Activated CD8-positive, alpha-beta T cell treated with anti-CD3 and anti-CD28 coated beads, Interleukin-2, amount 10 ng/mL, durations not matched to agents 7 days and 5 days (primary cell): ENCODE results near the gene COL9A2. TPM values are rescaled to one million over a fixed set of nuclear protein-coding genes. Genes with fewer than 3 reads are reported as not detected.

Source experiments
- ATAC-seq: fragments of 150-1000 bp; cut with Tn5 transposase; one replicate; pipeline ENCODE4 v1.10.0; 2021; ENCODE audit warnings: moderate library complexity
- CTCF ChIA-PET: fragments of 350-600 bp; sonication (Branson Sonifier 250); formaldehyde crosslinking; loops from one replicate; lab custom pipeline; 2021; ENCODE audit warnings: antibody characterized with exemption; lab: Charles Lee
- POLR2A ChIA-PET: fragments of 350-600 bp; sonication (Branson Sonifier 250); formaldehyde crosslinking; loops from one replicate; lab custom pipeline; 2021; ENCODE audit warnings: antibody characterized with exemption; lab: Charles Lee
- DNase-seq: peaks from one replicate; pipeline ENCODE4 v3.0.0-alpha.2; 2020
- H3K27ac Mint-ChIP-seq: one replicate; pipeline ENCODE4 v1.8.0; 2021; ENCODE audit warnings: mild to moderate bottlenecking, mixed read lengths
- H3K27me3 Mint-ChIP-seq: one replicate; pipeline ENCODE4 v1.8.0; 2021; ENCODE audit warnings: low read depth, mixed read lengths
- H3K36me3 Mint-ChIP-seq: one replicate; pipeline ENCODE4 v1.8.0; 2021; ENCODE audit warnings: low read depth, mixed read lengths
- H3K4me1 Mint-ChIP-seq: one replicate; pipeline ENCODE4 v1.8.0; 2021; ENCODE audit warnings: low read depth, mixed read lengths
- H3K4me3 Mint-ChIP-seq: one replicate; pipeline ENCODE4 v1.8.0; 2021; ENCODE audit warnings: mild to moderate bottlenecking, mixed read lengths
- H3K9me3 Mint-ChIP-seq: one replicate; pipeline ENCODE4 v1.8.0; 2022; ENCODE audit warnings: mixed read lengths; ENCODE audit not compliant: insufficient read depth
- total RNA-seq, 2 experiments: library from RNA; stranded (reverse); gene quantifications; one replicate each; pipeline ENCODE4 v1.2.3, GENCODE V29; 2021

COL9A2 gene
- total RNA-seq, 2 experiments from 2014 or later, result 2.4 to 2.5 TPM

DNA sequence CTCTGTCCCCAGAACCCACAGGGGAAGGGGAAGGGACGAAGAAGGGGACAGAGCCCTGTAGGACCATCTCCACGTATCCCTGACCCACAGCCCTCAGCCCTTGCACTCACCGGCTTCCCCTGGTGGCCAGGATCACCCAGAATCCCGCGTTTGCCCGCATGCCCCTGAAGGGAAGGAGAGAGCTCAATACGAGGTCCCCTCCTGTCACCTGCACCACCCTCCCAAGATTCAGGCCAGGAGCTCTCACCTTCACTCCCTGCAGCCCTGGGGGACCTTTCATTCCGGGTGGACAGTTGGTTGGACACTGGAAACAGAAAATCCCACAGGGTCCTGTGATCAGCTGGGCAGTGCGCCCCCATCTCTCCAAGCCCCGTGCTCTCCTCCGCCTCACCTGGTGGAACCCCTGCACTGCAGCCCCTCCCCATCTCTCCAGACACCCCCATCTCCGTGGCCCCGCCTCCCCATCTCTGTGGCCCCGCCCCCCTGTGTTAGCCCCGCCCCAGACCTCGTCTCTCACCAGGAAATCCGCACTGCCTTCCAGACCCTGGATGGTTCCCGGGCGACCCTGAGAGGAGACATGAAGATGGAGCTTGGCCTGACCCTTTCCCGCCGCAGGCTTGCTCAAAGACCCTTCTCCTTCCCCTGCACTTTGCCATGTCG lies 6.0 kb downstream of the COL9A2 start:
- DNase-seq, result no peak
- H3K36me3 Mint-ChIP-seq, result no peaks in the 10 kb centered on the region
- no peak for ATAC-seq
- H3K4me1 Mint-ChIP-seq, result peaks cover 29% of the 10 kb centered on the region
- no peaks in the 10 kb centered on the region for H3K9me3 Mint-ChIP-seq
- ChIA-PET CTCF (interaction anchor here (1.3 to 12.0 kb wide), 4 partner anchors 28 to 167 kb away, joined by 3 to 191 read pairs (median 76); no protein-coding TSS in a partner anchor), POLR2A (no interaction called here)
- H3K27me3 Mint-ChIP-seq, result peaks cover 5% of the 10 kb centered on the region
- no peak overlapping the region for H3K27ac Mint-ChIP-seq
- no peak overlapping the region for H3K4me3 Mint-ChIP-seq

DNA sequence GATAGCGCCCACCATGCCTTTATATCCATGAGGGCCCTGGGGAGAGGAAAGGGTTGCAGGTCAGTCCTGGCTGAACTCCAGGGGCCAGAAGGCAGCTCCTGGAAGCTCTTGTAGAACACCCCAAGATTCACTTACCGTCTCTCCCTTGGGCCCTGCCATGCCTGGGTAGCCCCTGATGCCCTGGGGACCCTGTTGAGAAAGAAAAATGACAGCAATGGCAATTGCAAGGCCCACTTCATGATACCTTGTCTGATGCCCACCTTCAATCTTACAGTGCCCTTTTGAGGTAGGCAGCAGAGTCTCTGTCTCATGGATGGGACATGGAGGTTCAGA lies 7.0 kb downstream of the COL9A2 start:
- H3K9me3 Mint-ChIP-seq, result no peaks in the 10 kb centered on the region
- peaks cover 2% of the 10 kb centered on the region for H3K27me3 Mint-ChIP-seq
- peaks cover 20% of the 10 kb centered on the region for H3K4me1 Mint-ChIP-seq
- no peaks in the 10 kb centered on the region for H3K36me3 Mint-ChIP-seq
- H3K27ac Mint-ChIP-seq, result no peak overlapping the region
- ChIA-PET POLR2A (no interaction called here), CTCF (interaction anchor here (1.5 kb wide), 1 partner anchor 29 kb away, joined by 3 read pairs; no protein-coding TSS in a partner anchor)
- H3K4me3 Mint-ChIP-seq, result no peak overlapping the region
- no peak for ATAC-seq
- DNase-seq, result no peak

DNA sequence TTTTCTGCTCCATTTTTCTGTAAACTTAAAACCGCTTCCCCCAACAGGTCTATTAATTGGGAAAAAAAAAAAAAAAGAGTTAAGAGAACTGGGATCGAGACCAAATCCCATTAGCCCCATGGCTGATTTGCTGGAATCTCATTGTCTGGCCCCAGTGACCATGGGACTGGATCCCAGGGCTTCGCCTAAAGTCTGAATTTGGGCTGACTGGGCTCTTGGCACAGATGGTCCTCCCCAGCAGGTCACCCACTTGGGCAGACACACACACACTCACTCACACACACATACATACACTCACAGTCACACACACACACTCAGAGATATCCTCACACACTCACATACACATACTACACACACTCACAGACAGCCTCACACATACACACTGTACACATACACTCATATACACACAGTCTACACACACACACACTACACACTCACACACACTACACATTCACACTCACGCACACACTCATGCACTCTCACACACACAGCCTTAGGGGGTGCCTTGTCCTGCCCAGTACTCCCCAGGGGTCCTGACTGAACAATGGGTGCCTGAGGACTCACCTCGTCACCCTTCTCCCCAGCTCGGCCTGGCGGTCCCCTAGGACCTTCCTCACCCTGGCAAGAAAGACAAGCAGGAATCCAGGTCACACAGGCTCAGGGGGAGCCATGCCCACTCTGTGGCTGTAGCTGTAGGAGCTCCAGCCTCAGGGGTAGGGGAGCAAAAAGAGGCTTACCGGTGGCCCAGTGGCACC lies 7.5 kb downstream of the COL9A2 start:
- H3K4me3 Mint-ChIP-seq, result no peak overlapping the region
- H3K4me1 Mint-ChIP-seq, result peaks cover 15% of the 10 kb centered on the region
- H3K27ac Mint-ChIP-seq, result no peak overlapping the region
- POLR2A ChIA-PET, result no interaction called here
- H3K9me3 Mint-ChIP-seq, result no peaks in the 10 kb centered on the region
- peaks cover 1% of the 10 kb centered on the region for H3K27me3 Mint-ChIP-seq
- CTCF ChIA-PET, result no interaction called here
- ATAC-seq (no peak), DNase-seq (no peak)
- H3K36me3 Mint-ChIP-seq, result no peaks in the 10 kb centered on the region

DNA sequence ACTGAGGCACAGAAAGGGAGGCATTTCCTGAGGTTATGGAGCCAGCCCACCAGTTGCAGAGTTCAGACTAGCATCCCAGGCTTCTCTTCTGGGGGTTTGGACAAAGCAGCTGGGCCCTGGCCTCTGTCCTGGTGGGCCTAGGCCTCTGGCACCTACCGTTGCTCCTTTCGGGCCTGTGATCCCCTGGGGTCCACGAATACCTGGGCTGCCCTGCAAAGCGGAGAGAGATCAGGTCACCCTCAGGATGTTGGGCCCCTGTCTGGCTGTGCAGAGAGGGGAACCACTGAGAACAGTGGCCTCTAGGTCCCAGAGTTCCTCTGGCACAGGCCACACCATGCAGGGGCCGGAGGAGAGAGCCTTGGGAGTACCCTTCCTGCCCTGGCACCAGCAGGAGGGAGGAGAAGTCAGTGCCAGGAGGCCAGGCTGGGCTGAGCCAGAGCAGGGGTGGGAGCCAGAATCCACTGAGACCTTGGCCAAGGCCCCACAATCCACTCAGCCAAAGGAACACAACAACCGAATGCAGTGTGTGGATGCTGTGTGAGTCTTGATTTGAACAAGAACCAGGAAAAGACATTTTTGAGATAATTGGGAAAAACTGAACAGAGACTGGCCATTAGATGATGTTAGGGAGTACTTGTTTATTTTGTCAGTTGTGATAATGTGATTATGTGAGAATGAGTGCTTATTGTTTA lies 8.9 kb downstream of the COL9A2 start:
- no peaks in the 10 kb centered on the region for H3K36me3 Mint-ChIP-seq
- ATAC-seq (no peak), DNase-seq (no peak)
- H3K27ac Mint-ChIP-seq, result no peak overlapping the region
- ChIA-PET POLR2A (no interaction called here), CTCF (no interaction called here)
- no peak overlapping the region for H3K4me3 Mint-ChIP-seq
- H3K4me1 Mint-ChIP-seq, result peaks cover 9% of the 10 kb centered on the region
- no peaks in the 10 kb centered on the region for H3K9me3 Mint-ChIP-seq
- no peaks in the 10 kb centered on the region for H3K27me3 Mint-ChIP-seq

DNA sequence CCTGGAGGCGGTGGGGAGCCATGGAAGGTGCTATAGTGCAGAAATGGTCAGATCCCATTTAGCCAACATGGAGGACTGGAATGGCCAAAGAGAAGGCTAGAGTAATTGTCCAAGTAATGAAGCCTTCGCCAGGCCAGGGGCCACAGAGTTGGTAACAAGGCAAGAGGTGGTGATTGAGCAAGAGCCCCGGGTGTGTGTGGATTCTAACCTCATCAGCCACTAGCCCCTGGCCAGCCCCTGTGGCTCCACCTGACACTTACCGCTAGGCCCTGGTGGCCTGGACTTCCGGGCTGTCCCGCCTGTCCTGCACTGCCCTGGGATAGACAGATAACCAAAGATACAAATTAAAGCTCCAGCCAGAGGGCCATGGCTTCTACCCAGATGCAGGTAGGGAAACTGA lies 9.9 kb downstream of the COL9A2 start:
- no peak for ATAC-seq
- ChIA-PET POLR2A (no interaction called here), CTCF (interaction anchor here (4.4 kb wide), 1 partner anchor 8 kb away, joined by 19 read pairs; no protein-coding TSS in a partner anchor)
- H3K9me3 Mint-ChIP-seq, result no peaks in the 10 kb centered on the region
- H3K27ac Mint-ChIP-seq, result no peak overlapping the region
- H3K4me3 Mint-ChIP-seq, result no peak overlapping the region
- H3K4me1 Mint-ChIP-seq, result no peaks in the 10 kb centered on the region
- no peaks in the 10 kb centered on the region for H3K27me3 Mint-ChIP-seq
- H3K36me3 Mint-ChIP-seq, result no peaks in the 10 kb centered on the region
- DNase-seq, result no peak

DNA sequence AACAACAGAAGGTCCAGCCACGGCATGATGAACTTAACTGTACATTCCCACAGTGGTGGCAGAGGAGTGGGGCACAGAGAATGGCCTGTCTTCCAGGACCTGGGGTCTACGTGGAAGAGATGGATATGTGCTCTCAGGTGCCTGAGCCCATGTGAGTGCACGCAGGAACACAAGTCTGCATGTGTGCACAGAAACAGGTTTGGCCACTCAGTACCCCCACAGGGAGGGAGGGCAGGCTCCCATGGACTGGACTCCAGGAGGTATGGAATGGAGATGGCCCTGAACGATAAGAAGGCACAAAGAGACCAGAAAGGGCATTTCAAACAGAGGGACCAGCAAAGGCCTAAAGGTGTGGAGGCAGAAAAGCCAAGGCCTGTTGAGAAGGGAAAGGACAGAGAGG lies 10.8 kb downstream of the COL9A2 start:
- no peak overlapping the region for H3K27ac Mint-ChIP-seq
- no peaks in the 10 kb centered on the region for H3K27me3 Mint-ChIP-seq
- no peaks in the 10 kb centered on the region for H3K9me3 Mint-ChIP-seq
- ATAC-seq, result no peak
- ChIA-PET POLR2A (interaction anchor here (0.6 kb wide), 1 partner anchor 152 kb away, joined by 3 read pairs; no protein-coding TSS in a partner anchor), CTCF (interaction anchor here (0.7 to 4.4 kb wide), 7 partner anchors 9 to 223 kb away, joined by 3 to 26 read pairs (median 5); no protein-coding TSS in a partner anchor)
- no peaks in the 10 kb centered on the region for H3K4me1 Mint-ChIP-seq
- DNase-seq, result no peak
- H3K36me3 Mint-ChIP-seq, result no peaks in the 10 kb centered on the region
- no peak overlapping the region for H3K4me3 Mint-ChIP-seq

GRCh38 chr1:40305871-40306270 lies 11.2 kb downstream of the COL9A2 start:
- H3K27me3 Mint-ChIP-seq, result no peaks in the 10 kb centered on the region
- ChIA-PET POLR2A (interaction anchor here (0.6 kb wide), 1 partner anchor 151 kb away, joined by 3 read pairs; no protein-coding TSS in a partner anchor), CTCF (interaction anchor here (0.7 to 4.4 kb wide), 7 partner anchors 9 to 223 kb away, joined by 3 to 26 read pairs (median 5); no protein-coding TSS in a partner anchor)
- H3K9me3 Mint-ChIP-seq, result no peaks in the 10 kb centered on the region
- no peak for ATAC-seq
- no peaks in the 10 kb centered on the region for H3K4me1 Mint-ChIP-seq
- no peak for DNase-seq
- H3K4me3 Mint-ChIP-seq, result no peak overlapping the region
- H3K36me3 Mint-ChIP-seq, result no peaks in the 10 kb centered on the region
- no peak overlapping the region for H3K27ac Mint-ChIP-seq

DNA sequence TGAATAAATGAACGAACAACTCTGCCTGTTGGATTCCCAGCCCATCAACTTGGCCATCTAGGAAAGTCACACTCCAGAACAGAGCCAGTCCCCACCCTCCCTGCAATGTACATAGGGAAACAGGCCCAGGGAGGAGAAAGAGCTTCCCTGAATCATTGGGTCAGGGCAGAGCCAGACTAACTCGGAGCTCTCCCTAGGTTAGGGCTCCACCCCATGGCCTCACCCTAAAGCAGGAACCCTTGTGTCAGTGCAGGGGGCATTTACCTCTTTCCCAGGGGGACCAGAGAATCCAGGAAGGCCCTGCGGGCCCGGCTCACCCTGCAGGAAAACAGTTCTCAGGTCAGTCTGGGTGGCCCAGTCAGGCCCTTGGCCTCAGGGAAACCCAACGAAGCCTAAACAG lies 11.6 kb downstream of the COL9A2 start:
- Mint-ChIP-seq H3K36me3 (no peaks in the 10 kb centered on the region), H3K4me1 (no peaks in the 10 kb centered on the region), H3K4me3 (no peak overlapping the region), H3K9me3 (no peaks in the 10 kb centered on the region), H3K27me3 (no peaks in the 10 kb centered on the region), H3K27ac (no peak overlapping the region)
- ChIA-PET POLR2A (no interaction called here), CTCF (interaction anchor here (0.7 to 4.4 kb wide), 7 partner anchors 10 to 222 kb away, joined by 3 to 26 read pairs (median 5); no protein-coding TSS in a partner anchor)
- ATAC-seq, result no peak
- no peak for DNase-seq

DNA sequence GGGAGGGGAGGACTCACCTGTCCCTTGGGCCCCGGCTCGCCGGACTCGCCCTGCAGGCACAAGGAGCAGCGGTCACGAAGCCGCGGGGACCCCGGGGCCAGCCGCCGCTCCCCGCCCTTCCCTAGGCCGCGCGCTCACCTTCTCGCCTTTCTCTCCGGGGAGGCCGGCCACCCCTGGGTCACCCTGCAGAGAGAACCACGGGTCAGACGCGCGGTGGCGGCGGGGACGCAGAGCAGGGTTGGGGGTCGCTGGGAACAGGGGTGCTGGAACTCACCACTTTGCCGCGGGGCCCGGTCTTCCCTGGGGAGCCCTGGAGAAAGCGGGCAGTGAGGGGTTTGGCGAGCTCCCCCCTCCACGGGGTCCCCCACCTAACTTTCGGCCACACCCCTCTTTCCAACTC lies 13.3 kb downstream of the COL9A2 start:
- CTCF ChIA-PET, result interaction anchor here (4.4 kb wide), 1 partner anchor 12 kb away, joined by 19 read pairs; no protein-coding TSS in a partner anchor
- no peaks in the 10 kb centered on the region for H3K36me3 Mint-ChIP-seq

DNA sequence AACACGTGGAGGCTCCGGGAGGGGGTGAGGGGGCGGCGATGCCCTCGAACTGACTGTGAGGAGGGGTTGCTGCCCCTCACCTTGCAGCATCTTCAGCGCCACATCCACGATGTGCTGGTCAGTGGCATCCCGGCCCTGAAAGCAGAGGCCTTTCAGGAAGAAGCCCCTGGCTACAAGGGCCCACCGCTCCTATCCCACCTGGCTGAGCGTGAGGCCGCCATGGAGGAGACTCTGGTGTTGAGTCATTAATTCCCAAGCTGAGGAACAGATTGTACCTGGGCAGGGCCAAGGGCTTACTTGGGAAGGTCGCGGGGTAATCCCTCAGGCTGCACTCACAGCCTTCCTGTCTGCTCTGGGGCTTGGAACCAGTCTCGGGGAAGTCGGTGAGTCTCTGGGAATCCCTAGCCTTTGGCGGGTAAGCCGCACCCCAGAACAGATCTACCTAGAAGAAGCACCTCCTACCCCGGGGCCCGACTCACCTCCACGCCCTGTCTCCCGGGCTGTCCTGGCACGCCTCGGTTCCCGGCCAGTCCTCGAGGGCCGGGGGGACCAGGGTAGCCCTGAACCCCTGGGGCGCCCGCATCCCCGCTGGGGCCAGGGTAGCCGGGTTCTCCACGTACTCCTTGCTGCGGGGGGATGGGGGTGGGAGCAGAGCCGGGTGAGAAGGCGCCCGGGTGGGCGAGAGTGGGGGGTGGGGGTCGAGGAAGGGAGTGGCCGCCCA lies 13.9 kb downstream of the COL9A2 start:
- POLR2A ChIA-PET, result no interaction called here
- CTCF ChIA-PET, result interaction anchor here (4.4 kb wide), 1 partner anchor 12 kb away, joined by 19 read pairs; no protein-coding TSS in a partner anchor
- no peak for DNase-seq
- Mint-ChIP-seq H3K27ac (no peak overlapping the region), H3K4me3 (no peak overlapping the region), H3K9me3 (no peaks in the 10 kb centered on the region), H3K36me3 (no peaks in the 10 kb centered on the region), H3K4me1 (no peaks in the 10 kb centered on the region), H3K27me3 (no peaks in the 10 kb centered on the region)
- ATAC-seq, result no peak

More for the DNA sequence above, 13.3 kb downstream of the COL9A2 start:
- Mint-ChIP-seq H3K9me3 (no peaks in the 10 kb centered on the region), H3K27me3 (no peaks in the 10 kb centered on the region), H3K4me1 (no peaks in the 10 kb centered on the region), H3K4me3 (no peak overlapping the region), H3K27ac (no peak overlapping the region)
- POLR2A ChIA-PET, result no interaction called here
- DNase-seq, result no peak
- no peak for ATAC-seq

GRCh38 chr1:40302475-40302874 lies 14.6 kb downstream of the COL9A2 start:
- Mint-ChIP-seq H3K36me3 (no peaks in the 10 kb centered on the region), H3K4me1 (no peaks in the 10 kb centered on the region), H3K4me3 (no peak overlapping the region), H3K27ac (no peak overlapping the region), H3K27me3 (no peaks in the 10 kb centered on the region), H3K9me3 (no peaks in the 10 kb centered on the region)
- DNase-seq, result no peak
- no peak for ATAC-seq
- ChIA-PET CTCF (no interaction called here), POLR2A (no interaction called here)
